K562 (cell line): ENCODE data around the gene CLEC10A. TPM values are rescaled to one million over a fixed set of nuclear protein-coding genes. Genes with fewer than 3 reads are reported as not detected.

Experiments
- BRCA1 ChIP-seq, 2 experiments: fragments of 450-650 bp in 1 of 2; sonication (generic) in 1 of 2; formaldehyde crosslinking in 1 of 2; IDR thresholded peaks; 2 replicates each; pipeline versions ENCODE4 v1.5.0 to v1.6.1; 2017 to 2020; ENCODE audit warnings: mild to moderate bottlenecking in 1 of 2, missing genetic modification reagents in 1 of 2
- C11orf30 ChIP-seq: fragments of 450-650 bp; IDR thresholded peaks from 2 replicates; pipeline ENCODE4 v1.6.1; 2016; ENCODE audit warnings: low read depth, mild to moderate bottlenecking
- CHD2 ChIP-seq: IDR thresholded peaks from 2 replicates; pipeline ENCODE4 v1.6.1; 2011; ENCODE audit warnings: low read depth, low read length
- HNRNPK ChIP-seq: fragments of 200-400 bp; formaldehyde crosslinking; IDR thresholded peaks from one replicate; pipeline ENCODE4 v1.6.1; 2018; ENCODE audit warnings: mild to moderate bottlenecking, low read depth, low read length; ENCODE audit not compliant: poor library complexity, severe bottlenecking
- HNRNPUL1 ChIP-seq: fragments of 200-400 bp; formaldehyde crosslinking; IDR thresholded peaks from 2 replicates; pipeline ENCODE4 v1.6.1; 2017; ENCODE audit warnings: low read length
- JUN ChIP-seq, 2 experiments: sonication (generic) in 1 of 2; formaldehyde crosslinking in 1 of 2; IDR thresholded peaks; 2 replicates each; pipeline versions ENCODE4 v1.6.1 to v1.8.0; 2012 to 2022; ENCODE audit warnings: borderline replicate concordance in 2 of 2, mild to moderate bottlenecking in 2 of 2, improper control_type of control experiment in 1 of 2, low read depth in 1 of 2, low read length in 1 of 2, missing genetic modification reagents in 1 of 2
- MYNN ChIP-seq, 2 experiments: sonication (generic); formaldehyde crosslinking in 1 of 2; IDR thresholded peaks; 2 replicates each; pipeline versions ENCODE4 v1.5.0 to v1.6.1; 2016 to 2020; ENCODE audit warnings: antibody characterized with exemption in 1 of 2, missing genetic modification reagents in 1 of 2
- NR2F6 ChIP-seq: fragments of 450-650 bp; formaldehyde crosslinking; IDR thresholded peaks from 2 replicates; pipeline ENCODE4 v1.4.0; 2020; ENCODE audit warnings: mild to moderate bottlenecking
- POLR3A ChIP-seq: IDR thresholded peaks from 2 replicates; pipeline ENCODE4 v1.6.1; 2011; ENCODE audit warnings: borderline replicate concordance, mild to moderate bottlenecking, moderate library complexity; ENCODE audit not compliant: insufficient read length, insufficient read depth; ENCODE audit errors: extremely low read depth
- PTRF ChIP-seq: fragments of 450-650 bp; IDR thresholded peaks from 2 replicates; pipeline ENCODE4 v1.6.1; 2016; ENCODE audit warnings: mild to moderate bottlenecking, missing genetic modification characterization, missing compliant biosample characterization
- RAD51 ChIP-seq: fragments of 450-650 bp; IDR thresholded peaks from 2 replicates; pipeline ENCODE4 v1.7.1; 2016; ENCODE audit warnings: low read depth, mild to moderate bottlenecking, borderline replicate concordance
- RFX5 ChIP-seq: IDR thresholded peaks from 2 replicates; pipeline ENCODE4 v1.6.1; 2011; ENCODE audit warnings: low read depth, mild to moderate bottlenecking, improper control_type of control experiment, low read length
- SNRNP70 ChIP-seq: fragments of 200-400 bp; formaldehyde crosslinking; optimal IDR thresholded peaks from 2 replicates; pipeline ENCODE3; 2017; ENCODE audit warnings: low read depth, low read length
- TSHZ1 ChIP-seq: fragments of 250-450 bp; sonication (Bioruptor Pico); IDR thresholded peaks from 2 replicates; pipeline ENCODE4 v1.4.0; 2020; ENCODE audit warnings: mild to moderate bottlenecking, moderate library complexity
- XRCC4 ChIP-seq: IDR thresholded peaks from one replicate; pipeline ENCODE4 v1.6.1; 2011; ENCODE audit not compliant: insufficient read depth, insufficient read length; ENCODE audit errors: extremely low read depth
- ZBTB7A ChIP-seq: IDR thresholded peaks from 2 replicates; pipeline ENCODE4 v1.6.1; 2011; ENCODE audit warnings: low read depth, mild to moderate bottlenecking, low read length, moderate library complexity, borderline replicate concordance; ENCODE audit not compliant: control insufficient read depth
- ZBTB8A ChIP-seq: fragments of 450-650 bp; IDR thresholded peaks from 2 replicates; pipeline ENCODE4 v1.6.1; 2018; ENCODE audit warnings: mild to moderate bottlenecking, moderate library complexity; ENCODE audit not compliant: partially characterized antibody
- ZNF239 ChIP-seq: fragments of 250-450 bp; sonication (Bioruptor Pico); IDR thresholded peaks from 2 replicates; pipeline ENCODE4 v1.4.0; 2020; ENCODE audit warnings: mild to moderate bottlenecking
- ZNF764 ChIP-seq: fragments of 250-450 bp; sonication (Bioruptor Pico); IDR thresholded peaks from 2 replicates; pipeline ENCODE4 v1.4.0; 2020; ENCODE audit warnings: low read depth, mild to moderate bottlenecking, moderate library complexity
- ZSCAN32 ChIP-seq: fragments of 450-650 bp; formaldehyde crosslinking; IDR thresholded peaks from 2 replicates; pipeline ENCODE4 v1.4.0; 2020; ENCODE audit warnings: mild to moderate bottlenecking, moderate library complexity
- polyA plus RNA-seq, 8 experiments: library from polyadenylated mRNA; depleted of rRNA in 4 of 8; stranded (reverse) in 5 of 8; unstranded in 3 of 8; fragments of >200 nt; fragmentation: Nextera tagmentation in 2 of 8; fragmentation: Illumina TruSeq in 1 of 8; extraction: Ambion mirVana in 2 of 8; extraction: Trizol in 1 of 8; gene quantifications; 2 replicates each; pipeline versions ENCODE4 v1.2.1 to v1.2.3, GENCODE V29; 2011 to 2014; ENCODE audit warnings: inconsistent platforms in 1 of 8, missing spikeins in 1 of 8
- total RNA-seq, 7 experiments: library from RNA; depleted of rRNA in 6 of 7; stranded (reverse); fragments of >200 nt in 6 of 7; fragmentation: Illumina TruSeq in 2 of 7; extraction: Trizol in 2 of 7; gene quantifications; 2 replicates each; pipeline versions ENCODE4 v1.2.1 to v1.2.3, GENCODE V29; 2011 to 2021; ENCODE audit warnings: low replicate concordance in 1 of 7
- TF ChIP-seq, protein P1 (sequence below): sonication (generic); formaldehyde crosslinking; IDR thresholded peaks from 2 replicates; pipeline ENCODE4 v1.8.1; 2023; ENCODE audit warnings: mild to moderate bottlenecking, missing genetic modification reagents
- TF ChIP-seq, protein P2 (sequence below): fragments of 450-650 bp; formaldehyde crosslinking; IDR thresholded peaks from 2 replicates; pipeline ENCODE4 v1.4.0; 2022; ENCODE audit warnings: missing genetic modification characterization

CLEC10A gene
- total and polyA plus RNA-seq, 9 of the 15 experiments (the other 6 are each of a cell fraction or from before 2014, with no cell fraction given): 0.04 to 0.11 (median 0.05) TPM; not detected in 6

DNA sequence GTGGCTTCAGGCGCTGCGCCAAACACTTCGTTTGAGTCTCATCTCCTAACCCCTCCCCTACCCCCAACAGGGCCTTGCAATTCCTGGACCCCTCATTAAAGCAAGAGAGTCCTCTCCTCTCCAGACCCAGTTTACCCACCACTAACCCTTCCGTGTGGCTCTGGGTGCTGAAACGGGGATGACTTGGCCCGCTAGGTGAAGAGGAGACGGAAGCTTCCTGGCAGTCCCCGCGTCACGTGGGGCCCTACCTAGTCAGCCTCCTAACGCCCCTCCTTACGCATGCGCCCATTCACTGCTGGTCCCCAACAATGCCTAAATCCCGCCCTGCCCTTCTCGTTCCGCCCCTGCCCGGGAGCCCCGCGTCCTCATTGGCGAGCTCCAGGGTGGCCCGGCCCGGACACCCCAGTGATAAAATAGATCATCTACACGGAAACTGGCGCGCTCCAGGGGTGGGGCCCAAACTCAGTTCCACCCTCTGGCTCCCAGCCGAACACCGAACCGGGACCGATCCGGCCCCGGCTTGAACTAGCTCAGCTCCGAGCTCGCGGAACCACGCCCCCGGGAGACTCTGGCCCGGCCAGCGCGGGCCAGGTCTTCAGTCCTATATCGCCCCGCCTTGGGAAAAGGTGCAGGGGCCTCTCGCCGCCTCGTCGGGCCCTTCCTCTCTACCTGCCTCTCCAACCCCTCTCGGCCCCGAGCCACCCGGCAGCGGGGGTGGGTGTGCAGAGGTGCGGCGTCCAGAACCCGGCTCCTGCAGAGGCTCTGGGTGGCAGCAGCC, 44.3 kb downstream of the CLEC10A start, which contains the start of gene SLC16A13 (continued):
- no peak for TF ChIP-seq PTRF (tag)
- TF ChIP-seq ZNF239: no peak
- TF ChIP-seq XRCC4: no peak
- no peak for TF ChIP-seq ZBTB8A
- no peak for TF ChIP-seq BRCA1 (IDR thresholded peaks at IDR 0.05)
- no peak for TF ChIP-seq BRCA1 (CRISPR knock-in tag; IDR thresholded peaks at IDR 0.05)
- TF ChIP-seq, protein P1, sequence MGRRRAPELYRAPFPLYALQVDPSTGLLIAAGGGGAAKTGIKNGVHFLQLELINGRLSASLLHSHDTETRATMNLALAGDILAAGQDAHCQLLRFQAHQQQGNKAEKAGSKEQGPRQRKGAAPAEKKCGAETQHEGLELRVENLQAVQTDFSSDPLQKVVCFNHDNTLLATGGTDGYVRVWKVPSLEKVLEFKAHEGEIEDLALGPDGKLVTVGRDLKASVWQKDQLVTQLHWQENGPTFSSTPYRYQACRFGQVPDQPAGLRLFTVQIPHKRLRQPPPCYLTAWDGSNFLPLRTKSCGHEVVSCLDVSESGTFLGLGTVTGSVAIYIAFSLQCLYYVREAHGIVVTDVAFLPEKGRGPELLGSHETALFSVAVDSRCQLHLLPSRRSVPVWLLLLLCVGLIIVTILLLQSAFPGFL (CRISPR knock-in tag): no peak
- TF ChIP-seq TSHZ1 (CRISPR knock-in tag): no peak
- peak; percentile 27; the same call in 1 of the 2 replicates for TF ChIP-seq C11orf30
- no peak for TF ChIP-seq CHD2
- TF ChIP-seq JUN (IDR thresholded peaks at IDR 0.05; ENCODE audit: borderline replicate concordance, low read depth, low read length): no peak
- TF ChIP-seq JUN (CRISPR knock-in tag; IDR thresholded peaks at IDR 0.05; ENCODE audit: borderline replicate concordance): no peak
- TF ChIP-seq NR2F6: no peak
- no peak for TF ChIP-seq ZSCAN32 (CRISPR knock-in tag)
- no peak for TF ChIP-seq HNRNPK
- no peak for TF ChIP-seq ZNF764 (CRISPR knock-in tag)
- no peak for TF ChIP-seq ZBTB7A
- no peak for TF ChIP-seq SNRNP70
- peak; percentile 95 for TF ChIP-seq RAD51
- TF ChIP-seq, protein P2, sequence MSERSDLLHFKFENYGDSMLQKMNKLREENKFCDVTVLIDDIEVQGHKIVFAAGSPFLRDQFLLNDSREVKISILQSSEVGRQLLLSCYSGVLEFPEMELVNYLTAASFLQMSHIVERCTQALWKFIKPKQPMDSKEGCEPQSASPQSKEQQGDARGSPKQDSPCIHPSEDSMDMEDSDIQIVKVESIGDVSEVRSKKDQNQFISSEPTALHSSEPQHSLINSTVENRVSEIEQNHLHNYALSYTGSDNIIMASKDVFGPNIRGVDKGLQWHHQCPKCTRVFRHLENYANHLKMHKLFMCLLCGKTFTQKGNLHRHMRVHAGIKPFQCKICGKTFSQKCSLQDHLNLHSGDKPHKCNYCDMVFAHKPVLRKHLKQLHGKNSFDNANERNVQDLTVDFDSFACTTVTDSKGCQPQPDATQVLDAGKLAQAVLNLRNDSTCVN (CRISPR knock-in tag): no peak
- no peak for TF ChIP-seq POLR3A
- no peak for TF ChIP-seq RFX5
- no peak for TF ChIP-seq MYNN (IDR thresholded peaks at IDR 0.05)
- TF ChIP-seq MYNN (CRISPR knock-in tag; IDR thresholded peaks at IDR 0.05): no peak
- TF ChIP-seq HNRNPUL1: no peak
